Body of pancreas (tissue), 4 donors: ENCODE measurements around the gene CAPZA1.

ENCODE experiments used
- POLR2A ChIP-seq, 3 donors: fragments of 450-650 bp; IDR thresholded peaks; one replicate each; pipeline ENCODE4 v1.6.1; 2016; ENCODE audit warnings: antibody characterized with exemption in 3 of 3, mild to moderate bottlenecking in 2 of 3
- TF ChIP-seq, protein P1 (sequence below), 7 experiments: fragments of 450-650 bp in 4 of 7; fragments of 200-600 bp in 3 of 7; sonication (generic) in 3 of 7; IDR thresholded peaks; one replicate each; pipeline ENCODE4 v1.5.1; 2016 to 2019; ENCODE audit warnings: antibody characterized with exemption in 7 of 7

DNA sequence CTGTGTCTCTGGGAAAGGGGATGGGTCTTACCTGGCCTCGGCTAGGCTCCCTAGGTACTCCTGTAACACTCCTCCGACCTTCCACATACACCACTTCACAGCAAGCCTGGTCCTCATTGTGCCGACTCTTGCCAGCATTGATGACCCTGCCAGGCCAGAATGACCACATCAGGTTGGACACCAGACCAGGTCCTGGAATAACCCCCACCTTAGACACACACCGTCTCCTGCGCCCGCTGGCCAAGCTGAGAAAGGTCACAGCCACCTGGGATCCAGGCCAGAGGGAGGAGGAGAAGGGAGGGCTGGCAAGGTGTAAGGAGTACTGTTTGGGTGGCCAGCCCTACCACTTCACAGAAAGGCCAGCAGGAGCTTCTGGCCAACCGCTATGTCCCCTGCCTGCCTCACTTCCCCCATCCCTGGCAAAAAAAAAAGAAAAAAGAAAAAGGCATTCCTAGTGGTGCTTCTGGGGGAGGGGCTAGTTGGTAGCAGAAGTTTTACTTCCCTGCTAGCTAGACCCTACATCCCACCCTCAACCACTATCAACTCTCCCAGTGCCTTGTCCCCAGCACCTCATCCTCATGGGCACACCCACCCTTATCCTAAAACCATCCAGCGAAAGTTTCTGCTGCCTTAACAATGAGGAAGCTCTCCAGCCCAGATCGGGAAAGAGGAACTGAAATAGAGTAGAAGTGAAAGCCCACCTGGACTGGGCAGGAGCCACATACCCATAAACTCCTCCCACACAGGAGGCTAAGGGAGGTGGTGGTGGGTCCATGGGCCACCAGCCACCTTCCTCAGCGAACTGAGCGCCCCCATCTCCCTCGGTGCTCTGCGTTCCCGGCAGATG is 94.1 kb downstream of the CAPZA1 start:
- TF ChIP-seq, protein P1, sequence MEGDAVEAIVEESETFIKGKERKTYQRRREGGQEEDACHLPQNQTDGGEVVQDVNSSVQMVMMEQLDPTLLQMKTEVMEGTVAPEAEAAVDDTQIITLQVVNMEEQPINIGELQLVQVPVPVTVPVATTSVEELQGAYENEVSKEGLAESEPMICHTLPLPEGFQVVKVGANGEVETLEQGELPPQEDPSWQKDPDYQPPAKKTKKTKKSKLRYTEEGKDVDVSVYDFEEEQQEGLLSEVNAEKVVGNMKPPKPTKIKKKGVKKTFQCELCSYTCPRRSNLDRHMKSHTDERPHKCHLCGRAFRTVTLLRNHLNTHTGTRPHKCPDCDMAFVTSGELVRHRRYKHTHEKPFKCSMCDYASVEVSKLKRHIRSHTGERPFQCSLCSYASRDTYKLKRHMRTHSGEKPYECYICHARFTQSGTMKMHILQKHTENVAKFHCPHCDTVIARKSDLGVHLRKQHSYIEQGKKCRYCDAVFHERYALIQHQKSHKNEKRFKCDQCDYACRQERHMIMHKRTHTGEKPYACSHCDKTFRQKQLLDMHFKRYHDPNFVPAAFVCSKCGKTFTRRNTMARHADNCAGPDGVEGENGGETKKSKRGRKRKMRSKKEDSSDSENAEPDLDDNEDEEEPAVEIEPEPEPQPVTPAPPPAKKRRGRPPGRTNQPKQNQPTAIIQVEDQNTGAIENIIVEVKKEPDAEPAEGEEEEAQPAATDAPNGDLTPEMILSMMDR (IDR thresholded peaks at IDR 0.05), result peak in 3 of 7 experiments; percentile 17 to 41 (median 25)
- no peak for TF ChIP-seq POLR2A (IDR thresholded peaks at IDR 0.05)
